ENCODE results near the gene CPZ.

CPZ gene

DNA sequence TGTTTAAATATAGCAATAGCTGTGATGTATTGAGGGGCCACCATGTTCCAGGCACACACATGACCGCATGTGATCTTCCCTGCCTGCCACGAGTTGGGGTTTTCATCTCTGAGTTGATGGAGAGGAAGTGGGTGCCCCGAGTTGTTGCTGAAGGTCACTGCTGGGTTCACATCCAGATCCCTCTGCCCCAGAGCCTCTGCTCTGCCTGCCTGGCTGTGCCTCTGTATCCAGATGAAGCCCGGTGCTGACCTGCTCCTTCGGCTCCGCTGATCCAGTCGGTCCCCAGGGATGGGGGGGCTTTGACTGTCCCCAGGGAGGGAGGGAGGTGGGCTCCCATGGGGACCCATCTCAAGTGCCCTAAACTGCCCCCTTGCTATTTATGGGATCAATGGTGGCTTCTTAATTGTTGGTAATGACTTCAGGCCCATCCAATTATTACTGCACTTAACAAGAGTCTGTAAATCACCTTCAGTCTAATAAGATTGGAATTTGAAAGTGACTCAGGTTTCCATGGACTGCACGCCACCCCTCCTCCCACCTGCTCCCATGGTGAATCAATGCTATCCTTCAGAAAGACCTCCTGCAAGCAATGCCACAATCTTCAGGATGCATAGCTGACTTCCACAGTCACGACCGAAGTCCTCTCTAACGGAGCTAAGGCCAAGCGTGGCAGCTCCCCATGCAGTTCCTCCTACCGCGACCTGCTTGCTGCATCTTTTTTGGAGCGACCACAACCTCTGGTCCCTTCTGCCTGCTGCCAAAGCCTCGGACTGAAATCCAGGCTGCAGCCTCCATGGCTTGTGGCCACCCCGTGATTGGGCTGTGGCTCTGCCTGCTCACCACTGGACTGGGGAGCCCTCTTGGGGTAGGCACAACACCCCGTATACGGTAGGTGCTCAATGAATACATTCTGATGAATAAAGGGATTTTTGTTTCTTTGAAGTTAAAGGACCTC, 73.1 kb downstream of the CPZ start:
- TF ChIP-seq FOXP2 (optimal IDR thresholded peaks at IDR 0.05; ENCODE audit: borderline replicate concordance, extremely low read depth, extremely low read length, insufficient read depth): no peak
- no peak for TF ChIP-seq TAF1 (IDR thresholded peaks at IDR 0.05; ENCODE audit: borderline replicate concordance, insufficient read depth, low read length)
- TF ChIP-seq SIN3A (IDR thresholded peaks at IDR 0.05; ENCODE audit: borderline replicate concordance, insufficient read depth, low read length): no peak
- TF ChIP-seq POLR2AphosphoS5 (IDR thresholded peaks at IDR 0.05; ENCODE audit: low read depth, low read length): no peak
- TF ChIP-seq REST (IDR thresholded peaks at IDR 0.05; ENCODE audit: insufficient read depth in 1 of 2, low read depth in 2 of 2, low read length in 2 of 2): no peak

GRCh38 chr4:8666581-8666980, 74.0 kb downstream of the CPZ start:
- TF ChIP-seq REST (IDR thresholded peaks at IDR 0.05; ENCODE audit: insufficient read depth in 1 of 2, low read depth in 2 of 2, low read length in 2 of 2): no peak
- TF ChIP-seq TAF1 (IDR thresholded peaks at IDR 0.05; ENCODE audit: borderline replicate concordance, insufficient read depth, low read length): no peak
- no peak for TF ChIP-seq SIN3A (IDR thresholded peaks at IDR 0.05; ENCODE audit: borderline replicate concordance, insufficient read depth, low read length)

Measured in PFSK-1 (cell line).